NT2/D1 (cell line): ENCODE measurements around the gene FAM20C.
A peak's percentile ranks its signal among the peaks of the same experiment; 100 is the strongest.

Source experiments
- DNase-seq: peaks from one replicate; pipeline ENCODE4 v3.0.0-alpha.2; 2011; ENCODE audit warnings: low read depth, low spot score
- H3K27me3 ChIP-seq: 2 replicates; pipeline ENCODE4 v1.6.0; 2011; ENCODE audit warnings: mild to moderate bottlenecking; ENCODE audit not compliant: insufficient read length, insufficient read depth
- H3K36me3 ChIP-seq: 2 replicates; pipeline ENCODE4 v1.6.1; 2011; ENCODE audit warnings: mild to moderate bottlenecking, low read length, mixed read lengths; ENCODE audit not compliant: insufficient read depth, insufficient read length
- H3K4me1 ChIP-seq: 2 replicates; pipeline ENCODE4 v1.5.1; 2011; ENCODE audit not compliant: insufficient read depth, insufficient read length
- H3K4me3 ChIP-seq: 2 replicates; pipeline ENCODE4 v1.5.1; 2011; ENCODE audit warnings: low read depth; ENCODE audit not compliant: insufficient read length
- H3K9ac ChIP-seq: 2 replicates; pipeline ENCODE4 v1.6.0; 2011; ENCODE audit warnings: low read depth; ENCODE audit not compliant: insufficient read length
- H3K9me3 ChIP-seq: 2 replicates; pipeline ENCODE4 v1.5.1; 2011; ENCODE audit warnings: mild to moderate bottlenecking, low read length; ENCODE audit not compliant: insufficient read depth
- SUZ12 ChIP-seq: IDR thresholded peaks from 2 replicates; pipeline ENCODE4 v1.6.1; 2011; ENCODE audit not compliant: insufficient read length, insufficient read depth; ENCODE audit errors: extremely low read depth
- YY1 ChIP-seq: IDR thresholded peaks from 2 replicates; pipeline ENCODE4 v1.6.1; 2011; ENCODE audit not compliant: insufficient read length, insufficient read depth
- ZNF274 ChIP-seq: IDR thresholded peaks from 2 replicates; pipeline ENCODE4 v1.6.1; 2011; ENCODE audit warnings: mild to moderate bottlenecking, low read depth, low read length

FAM20C gene

DNA sequence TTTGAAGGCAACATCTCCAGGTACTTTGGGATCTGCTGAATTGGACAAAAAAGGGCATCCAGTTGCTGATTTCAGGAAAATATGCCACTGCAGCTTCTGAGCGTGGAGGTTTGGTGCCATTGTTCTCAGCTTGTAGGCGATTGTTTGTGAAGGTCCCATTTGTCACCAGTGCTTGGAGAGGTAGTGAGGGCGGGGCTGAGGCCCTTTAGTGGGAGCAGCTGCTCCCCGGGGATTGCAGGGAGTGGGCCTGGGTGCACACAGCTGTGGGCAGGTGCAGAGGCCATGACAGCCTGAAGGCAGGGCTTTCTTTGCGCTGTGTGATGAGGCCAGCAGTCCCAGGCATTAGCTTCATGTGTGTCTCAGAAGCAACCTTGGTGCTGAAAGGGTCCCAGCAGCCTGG is 3.9 kb downstream of the FAM20C start:
- Histone ChIP-seq H3K4me3 (no peak overlapping the region), H3K36me3 (peaks cover 63% of the 10 kb centered on the region), H3K4me1 (peaks cover 27% of the 10 kb centered on the region), H3K9me3 (no peaks in the 10 kb centered on the region), H3K9ac (no peak overlapping the region), H3K27me3 (peaks cover 2% of the 10 kb centered on the region)
- DNase-seq: no peak
- TF ChIP-seq SUZ12 (no peak), ZNF274 (no peak), YY1 (no peak)

DNA sequence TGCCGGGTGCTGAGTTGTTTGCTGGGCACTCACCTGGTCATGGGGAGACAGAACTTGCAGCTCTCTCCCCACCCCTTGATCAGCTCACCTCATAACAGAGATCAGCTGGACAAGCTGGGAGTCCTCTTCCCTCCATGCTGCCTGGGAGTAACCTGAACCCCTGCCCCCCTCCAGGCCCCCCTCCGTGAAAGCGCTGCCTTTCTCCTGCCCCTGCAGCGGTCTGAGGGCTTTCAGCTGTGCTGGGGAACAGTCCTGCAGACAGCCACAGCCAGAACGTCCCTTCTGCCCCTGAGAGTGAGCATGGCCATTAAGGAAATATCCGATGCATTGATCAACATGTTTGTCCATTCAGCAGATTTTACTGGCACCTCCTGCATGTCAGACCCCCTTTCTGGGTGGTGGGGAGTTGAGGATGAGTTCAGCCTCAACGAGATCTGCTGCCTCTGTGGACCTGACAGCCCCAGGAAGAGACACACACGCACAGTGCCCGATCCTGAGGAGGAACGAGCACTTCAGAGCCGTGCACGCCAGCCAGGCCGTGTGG is 4.5 kb downstream of the FAM20C start:
- Histone ChIP-seq H3K9ac (peak overlapping the region; percentile 45), H3K36me3 (peaks cover 63% of the 10 kb centered on the region), H3K4me3 (no peak overlapping the region), H3K27me3 (no peaks in the 10 kb centered on the region), H3K9me3 (no peaks in the 10 kb centered on the region), H3K4me1 (peaks cover 23% of the 10 kb centered on the region)
- TF ChIP-seq SUZ12 (no peak), ZNF274 (no peak), YY1 (no peak)
- no peak for DNase-seq

DNA sequence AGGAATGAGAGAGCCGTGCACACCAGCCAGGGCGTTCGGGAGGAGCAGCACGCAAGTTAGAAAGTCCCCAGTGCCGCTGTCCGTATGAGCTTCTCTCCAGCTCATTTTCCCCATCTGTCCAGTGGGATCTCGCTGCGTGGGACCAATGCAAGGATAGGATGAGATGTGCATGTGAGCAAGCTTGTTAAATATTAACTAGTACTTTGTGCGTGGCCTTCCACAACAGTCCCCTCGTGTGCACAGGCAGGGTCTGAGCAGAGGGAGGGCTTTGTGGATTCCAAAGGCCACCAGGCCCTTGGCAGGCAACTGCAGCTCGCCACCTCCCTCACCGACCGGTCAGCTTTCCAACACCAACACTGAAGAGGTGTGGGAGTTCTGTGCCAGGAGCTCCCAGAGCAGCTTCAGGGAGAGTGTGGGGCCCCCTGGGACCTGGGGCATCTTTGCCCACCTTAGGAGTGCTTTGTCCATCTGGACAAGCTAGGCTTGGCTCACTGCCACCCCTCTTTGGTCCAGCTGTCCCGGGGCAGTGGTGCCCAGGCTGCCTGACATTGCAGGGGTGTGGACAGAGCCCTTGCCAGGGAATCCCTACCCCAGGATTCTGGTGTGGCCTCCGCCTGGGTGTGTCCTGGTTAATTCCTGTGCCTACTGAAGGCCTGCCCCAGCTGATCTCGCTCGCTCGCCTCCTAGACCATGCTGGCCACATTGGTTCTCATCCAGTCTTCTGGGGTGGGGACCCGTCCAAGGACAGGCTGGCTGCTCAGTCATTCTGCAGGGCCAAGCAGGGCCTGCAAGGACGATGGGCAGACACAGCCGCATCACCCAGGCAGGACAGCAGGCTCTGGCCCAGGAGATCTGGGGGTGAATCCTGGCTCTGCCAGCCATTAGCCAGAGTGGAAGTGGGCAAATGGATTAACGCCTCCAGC is 5.3 kb downstream of the FAM20C start:
- Histone ChIP-seq H3K4me1 (peaks cover 23% of the 10 kb centered on the region), H3K9ac (peak overlapping the region; percentile 45), H3K36me3 (peaks cover 63% of the 10 kb centered on the region), H3K9me3 (no peaks in the 10 kb centered on the region), H3K4me3 (no peak overlapping the region), H3K27me3 (no peaks in the 10 kb centered on the region)
- TF ChIP-seq ZNF274 (no peak), YY1 (no peak), SUZ12 (no peak)
- no peak for DNase-seq

DNA sequence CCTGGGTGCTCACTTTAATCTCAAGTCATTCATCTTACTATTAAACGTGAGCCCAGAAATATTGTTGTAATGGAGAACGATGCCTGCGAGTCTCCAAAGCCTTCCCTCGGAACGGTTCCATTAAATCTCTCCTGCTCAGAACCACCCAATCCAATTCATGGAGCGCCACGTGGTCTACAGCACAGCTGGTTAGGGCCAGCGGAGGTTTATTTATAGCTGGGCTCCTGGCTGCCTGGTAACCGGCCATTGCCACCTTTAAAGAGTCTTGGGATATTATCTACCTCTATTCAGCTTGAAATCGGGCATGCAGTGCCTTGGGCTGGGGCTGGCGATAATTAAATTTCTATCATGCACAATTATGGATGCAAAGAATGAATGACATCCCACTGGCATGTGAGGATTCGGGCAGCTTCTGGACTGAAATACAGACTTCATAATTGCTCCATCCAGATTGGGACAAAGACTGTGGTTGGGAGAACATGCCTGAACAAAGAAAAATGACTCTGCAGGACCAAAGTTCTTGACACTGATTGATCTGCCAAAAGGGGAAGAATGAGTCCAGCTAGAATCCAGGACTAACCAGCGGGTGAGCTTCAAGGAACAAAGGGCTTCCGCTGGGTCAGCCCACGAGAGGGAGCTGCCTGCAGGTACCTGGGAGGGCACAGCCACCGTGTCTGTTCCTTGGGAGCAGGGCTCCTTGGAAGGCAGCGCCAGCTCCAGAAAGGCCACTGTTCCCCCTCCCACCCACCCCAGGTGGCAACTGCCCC is 7.3 kb downstream of the FAM20C start:
- Histone ChIP-seq H3K4me1 (peaks cover 23% of the 10 kb centered on the region), H3K4me3 (no peak overlapping the region), H3K36me3 (peaks cover 71% of the 10 kb centered on the region), H3K9ac (no peak overlapping the region), H3K27me3 (no peaks in the 10 kb centered on the region), H3K9me3 (peaks cover 6% of the 10 kb centered on the region; the same call in 1 of the 2 replicates)
- DNase-seq: no peak
- TF ChIP-seq SUZ12: no peak
- TF ChIP-seq YY1: no peak
- no peak for TF ChIP-seq ZNF274

DNA sequence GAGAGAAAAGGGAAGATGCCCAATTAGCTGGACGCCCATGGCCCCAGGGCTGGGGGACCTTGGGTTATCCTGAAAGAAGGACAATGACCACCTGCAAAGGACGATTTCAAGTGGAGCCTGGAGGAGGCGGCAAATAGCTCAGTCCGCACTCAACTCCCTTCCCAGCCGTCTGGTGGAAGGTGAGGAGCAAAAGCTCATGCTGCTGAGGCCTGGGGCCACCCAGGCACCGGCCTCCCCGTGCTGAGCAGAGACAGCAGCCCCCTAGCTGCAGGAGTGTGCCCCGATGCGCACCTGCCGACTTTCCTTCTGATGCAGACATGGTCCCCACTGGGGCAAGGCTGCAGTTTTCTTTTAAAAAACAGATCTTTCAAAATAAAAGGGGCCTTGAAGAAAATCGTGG is 7.9 kb downstream of the FAM20C start:
- H3K36me3 ChIP-seq: peaks cover 73% of the 10 kb centered on the region

DNA sequence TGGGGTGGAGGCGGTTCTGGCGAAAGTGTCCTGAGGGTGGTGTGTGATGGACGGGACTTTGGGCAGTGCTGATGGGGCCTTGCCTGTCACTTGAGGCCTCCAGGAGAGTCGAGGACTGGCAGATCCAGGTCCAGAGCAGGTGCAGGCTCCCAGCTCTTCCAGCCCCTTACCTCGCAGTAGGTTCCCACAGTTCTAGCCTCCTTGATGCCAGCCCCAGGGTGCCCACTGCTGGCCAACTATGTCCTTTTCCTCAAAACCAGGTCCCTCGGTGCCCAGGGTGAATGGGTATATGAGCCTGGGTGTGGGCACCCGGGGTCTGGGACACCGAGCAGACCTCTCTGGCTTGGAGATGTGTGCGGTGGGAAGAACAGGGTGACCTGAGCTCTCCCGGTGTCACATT is 8.3 kb downstream of the FAM20C start:
- Histone ChIP-seq H3K27me3 (no peaks in the 10 kb centered on the region), H3K4me3 (no peak overlapping the region), H3K36me3 (peaks cover 73% of the 10 kb centered on the region), H3K9ac (no peak overlapping the region), H3K9me3 (peaks cover 15% of the 10 kb centered on the region; the same call in 1 of the 2 replicates), H3K4me1 (peaks cover 12% of the 10 kb centered on the region)
- no peak for DNase-seq
- no peak for TF ChIP-seq SUZ12
- no peak for TF ChIP-seq YY1
- TF ChIP-seq ZNF274: no peak

More for the DNA sequence above, 7.9 kb downstream of the FAM20C start:
- Histone ChIP-seq H3K4me3 (no peak overlapping the region), H3K9ac (no peak overlapping the region), H3K9me3 (peaks cover 13% of the 10 kb centered on the region; the same call in 1 of the 2 replicates), H3K27me3 (no peaks in the 10 kb centered on the region), H3K4me1 (peaks cover 16% of the 10 kb centered on the region)
- TF ChIP-seq SUZ12 (no peak), ZNF274 (no peak), YY1 (no peak)
- DNase-seq: no peak

DNA sequence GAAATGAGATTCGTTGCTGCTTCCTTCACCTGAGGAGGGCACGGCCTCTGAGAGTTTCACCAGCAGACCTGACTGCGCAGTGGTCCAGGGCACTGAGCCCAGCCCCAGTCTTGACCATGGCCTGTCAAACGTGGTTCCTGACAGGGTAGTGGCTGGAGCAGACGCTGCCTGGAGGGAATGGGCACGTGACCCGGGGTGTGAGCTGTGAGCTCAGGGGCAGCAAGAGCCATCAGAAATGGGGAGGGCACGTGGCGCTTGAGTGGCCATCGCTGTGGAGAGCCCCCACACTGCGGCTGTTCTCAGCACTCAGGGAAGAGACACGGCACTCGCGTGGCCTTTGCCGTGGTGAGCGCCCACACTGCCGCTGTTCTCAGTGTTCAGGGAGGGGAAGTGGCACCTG is 12.0 kb downstream of the FAM20C start:
- Histone ChIP-seq H3K9ac (no peak overlapping the region), H3K4me1 (no peaks in the 10 kb centered on the region), H3K36me3 (peaks cover 47% of the 10 kb centered on the region), H3K27me3 (no peaks in the 10 kb centered on the region), H3K9me3 (peaks cover 15% of the 10 kb centered on the region; the same call in 1 of the 2 replicates), H3K4me3 (no peak overlapping the region)
- no peak for DNase-seq
- TF ChIP-seq YY1 (no peak), ZNF274 (no peak), SUZ12 (no peak)
